Activated CD4-positive, alpha-beta T cell treated with anti-CD3 and anti-CD28 coated beads, Interleukin-2, Interleukin-4, amounts not matched to agents 100 ng/mL and 50 ng/mL, durations not matched to agents 16 hours and 8 hours (primary cell): ENCODE results near the gene TTC9.

Source experiments
- DNase-seq: peaks from one replicate; pipeline ENCODE4 v3.0.0-alpha.2; 2020; ENCODE audit warnings: low spot score

TTC9 gene

DNA sequence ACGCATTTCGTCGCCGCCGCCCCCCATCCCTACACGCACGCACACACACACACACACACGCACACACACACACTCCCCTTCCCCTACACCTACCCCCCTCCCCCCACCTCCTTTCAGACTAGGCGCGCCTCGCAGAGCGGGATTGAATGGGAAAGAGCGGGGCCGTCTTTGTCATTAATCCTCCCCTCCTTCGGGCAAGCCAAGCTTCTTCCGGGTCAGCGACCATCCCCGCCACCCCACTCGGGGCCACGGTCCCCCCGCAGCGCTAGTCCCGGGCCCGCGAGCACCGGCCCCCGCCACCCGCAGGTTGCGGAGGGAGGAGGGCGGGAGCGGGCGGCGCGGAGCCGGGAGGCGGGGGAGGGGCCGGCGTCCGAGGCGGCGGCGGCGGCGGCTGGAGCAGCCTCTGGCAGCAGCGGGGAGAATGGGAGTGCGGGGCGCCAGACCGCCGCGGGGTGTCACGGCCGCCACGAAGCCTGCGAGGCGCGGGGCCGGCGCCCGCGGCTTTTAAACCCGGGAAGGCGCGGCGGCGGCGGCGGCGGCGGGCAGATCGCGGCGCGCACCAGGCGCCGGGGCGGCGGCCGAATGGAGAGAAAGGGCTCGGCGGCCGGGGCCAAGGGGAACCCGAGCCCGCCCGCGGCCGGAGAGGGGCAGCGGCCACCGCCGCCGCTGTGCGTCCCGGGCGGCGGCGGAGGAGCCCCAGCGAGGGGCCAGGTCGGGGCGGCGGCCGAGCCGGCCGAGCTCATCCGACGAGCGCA, at the start of gene TTC9:
TSS of gene TTC9 (plus strand) at position 369 of the 755 bp plus-strand sequence. CDS start at position 583, 214 bp downstream.
- no peak for DNase-seq

DNA sequence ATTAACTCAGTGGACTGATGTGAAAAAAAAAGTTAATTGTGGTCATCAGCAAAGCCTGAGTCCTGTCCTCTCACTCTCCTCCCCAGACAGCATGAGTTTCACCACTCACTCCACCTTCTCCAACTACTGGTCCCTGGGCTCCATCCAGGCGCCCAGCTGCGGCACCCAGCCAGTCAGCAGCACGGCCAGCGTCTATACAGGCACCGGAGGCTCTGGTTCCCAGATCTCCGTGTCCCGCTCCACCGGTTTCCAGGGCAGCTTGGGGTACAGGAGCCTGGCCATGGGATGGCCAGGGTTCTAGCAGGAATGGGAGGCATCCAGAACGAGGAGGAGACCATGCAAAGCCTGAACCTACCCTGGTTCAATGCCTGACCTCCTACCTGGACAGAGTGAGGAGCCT, 47.3 kb upstream of the TTC9 start:
- DNase-seq, result no peak

GRCh38 chr14:70595443-70596185, 46.1 kb upstream of the TTC9 start:
- DNase-seq, result no peak

- no peak for DNase-seq
These were observed 44.0 kb upstream of the TTC9 start for GRCh38 chr14:70597731-70598130.

GRCh38 chr14:70599345-70599744, 42.4 kb upstream of the TTC9 start:
- DNase-seq, result no peak

DNA sequence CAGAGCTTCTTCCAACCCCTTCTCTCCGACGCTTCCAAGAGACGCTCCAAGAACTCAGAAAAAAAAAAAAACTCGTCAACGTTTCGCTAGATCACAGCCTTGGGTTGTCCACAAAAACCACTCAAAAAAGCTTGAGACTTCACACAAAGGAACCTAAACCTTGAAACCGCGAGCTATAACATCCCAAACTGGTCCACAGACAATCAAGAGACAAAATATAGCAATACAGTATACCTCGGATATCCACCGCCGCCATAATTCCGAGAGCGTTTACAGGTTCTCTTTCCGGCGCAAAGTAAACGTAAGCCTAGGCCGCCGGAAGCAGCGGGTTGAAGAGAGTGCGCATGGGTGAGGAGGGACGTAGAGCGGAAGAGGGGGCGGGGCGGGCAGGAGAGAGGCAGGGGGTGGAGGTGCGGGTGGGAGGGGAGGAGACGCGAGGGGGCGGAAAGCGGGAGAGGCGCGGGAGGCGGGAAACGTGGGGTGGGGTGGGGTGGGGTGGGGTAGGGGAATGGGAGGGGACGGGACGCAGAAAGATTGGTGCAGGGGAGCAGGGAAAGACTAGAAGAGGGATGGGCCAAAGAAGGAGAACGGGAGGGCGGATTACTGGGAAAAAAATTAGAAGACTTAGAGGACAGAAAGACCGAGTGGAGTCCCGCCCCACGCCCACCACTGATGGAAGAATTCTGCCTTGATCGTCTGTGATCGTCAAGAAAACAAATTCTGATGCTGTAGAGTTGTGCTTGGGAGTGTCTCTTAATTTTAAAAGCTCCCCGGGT, 41.1 kb upstream of the TTC9 start, which contains the start of gene MED6:
TSS of gene MED6 (minus strand) at position 274 of the 776 bp plus-strand sequence. CDS start at position 256, 18 bp downstream.
- peak; percentile 92 for DNase-seq

DNA sequence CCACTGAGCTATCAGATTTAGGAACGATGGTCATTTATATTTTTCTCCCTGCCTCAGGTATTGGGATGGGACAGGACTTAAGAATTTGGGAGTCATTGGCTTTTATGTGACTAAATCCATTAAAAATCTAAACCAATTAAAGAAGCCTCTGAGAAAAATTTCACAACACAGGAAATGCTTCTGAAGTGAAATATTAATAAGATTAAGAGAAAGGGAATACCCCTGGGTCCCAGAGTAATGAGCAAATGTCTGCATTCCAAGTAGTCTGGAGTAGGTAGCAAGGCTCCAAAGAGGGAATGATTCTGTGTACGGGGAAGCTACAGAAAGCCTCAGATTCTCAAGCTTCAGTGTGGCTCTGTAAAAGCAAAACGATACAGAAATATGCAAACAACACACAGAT, 40.6 kb upstream of the TTC9 start:
- no peak for DNase-seq

DNA sequence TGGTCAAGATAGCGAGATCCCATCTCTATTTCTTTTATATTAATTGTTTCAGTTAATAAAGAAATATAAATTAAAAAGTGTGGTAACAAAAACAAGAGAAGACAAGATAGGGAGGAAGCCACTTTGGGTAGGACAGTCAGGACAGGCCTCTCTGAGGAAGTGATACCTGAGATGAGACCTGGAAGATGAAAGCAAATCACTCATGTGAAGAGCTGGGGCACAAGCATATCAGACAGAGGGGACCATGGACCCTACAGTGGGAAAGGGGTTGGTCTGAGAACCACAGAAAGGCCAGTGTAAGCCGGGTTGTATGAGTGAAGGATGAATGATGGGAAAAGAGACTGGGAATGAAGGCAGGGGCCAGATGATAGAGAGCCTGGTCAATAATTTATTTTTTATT, 39.5 kb upstream of the TTC9 start:
- no peak for DNase-seq

DNA sequence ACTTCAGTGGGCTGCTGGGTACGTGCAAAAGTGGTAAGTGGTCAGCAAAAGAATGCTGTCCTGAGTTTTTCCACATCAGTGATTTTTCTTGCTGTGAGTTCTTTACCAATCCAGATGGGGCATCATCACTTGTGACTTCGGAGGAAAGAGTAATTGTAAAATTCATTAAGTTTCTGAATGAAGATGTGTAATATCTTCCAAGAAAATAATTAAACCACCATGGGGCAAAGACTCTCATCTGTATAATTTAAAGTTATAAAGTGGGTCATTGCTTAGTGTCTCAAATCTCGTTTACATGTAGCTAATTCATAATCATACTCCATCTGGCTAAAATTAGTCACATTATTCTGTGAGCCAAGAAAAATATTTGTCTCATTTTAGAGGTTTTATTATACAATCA, 30.5 kb upstream of the TTC9 start:
- DNase-seq, result no peak

- DNase-seq, result no peak
These were observed 25.1 kb upstream of the TTC9 start for GRCh38 chr14:70616646-70617045.

GRCh38 chr14:70618314-70618713, 23.4 kb upstream of the TTC9 start:
- DNase-seq, result no peak

GRCh38 chr14:70619708-70620107, 22.0 kb upstream of the TTC9 start:
- no peak for DNase-seq

DNA sequence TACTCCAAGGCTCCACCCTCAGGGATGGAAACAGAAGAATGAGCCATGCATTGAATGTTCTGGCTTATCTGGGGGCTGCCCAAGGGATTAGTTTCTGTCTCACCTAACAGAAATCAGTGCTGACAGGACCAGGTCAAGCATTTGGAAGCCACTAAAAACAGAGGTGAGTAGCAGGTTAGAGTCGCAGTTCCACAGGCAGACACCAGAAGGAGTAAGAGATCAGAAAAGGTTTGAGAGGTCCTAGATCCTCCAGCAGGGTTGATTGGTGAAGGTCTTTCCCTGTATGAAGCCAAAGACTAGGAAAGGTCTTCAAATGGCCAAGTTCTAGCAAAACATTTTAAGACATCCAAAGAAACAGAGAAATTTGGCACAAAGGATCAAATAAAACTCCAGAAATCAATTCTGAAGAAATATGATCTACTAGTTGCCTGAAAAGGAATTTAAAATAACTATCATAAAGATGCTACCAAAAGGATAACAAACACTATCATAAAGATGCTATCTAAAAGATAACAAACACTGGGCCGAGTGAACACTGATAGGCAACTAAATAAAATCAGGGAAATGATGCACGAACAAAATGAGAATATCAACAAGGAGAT, 19.5 kb upstream of the TTC9 start:
- DNase-seq, result peak; percentile 38

GRCh38 chr14:70624972-70625371, 16.7 kb upstream of the TTC9 start:
- no peak for DNase-seq

GRCh38 chr14:70631948-70632347, 9.8 kb upstream of the TTC9 start:
- DNase-seq, result no peak

- no peak for DNase-seq
These were observed 5.6 kb upstream of the TTC9 start for GRCh38 chr14:70635971-70636595.

GRCh38 chr14:70638416-70638815, 3.3 kb upstream of the TTC9 start:
- DNase-seq, result no peak

DNA sequence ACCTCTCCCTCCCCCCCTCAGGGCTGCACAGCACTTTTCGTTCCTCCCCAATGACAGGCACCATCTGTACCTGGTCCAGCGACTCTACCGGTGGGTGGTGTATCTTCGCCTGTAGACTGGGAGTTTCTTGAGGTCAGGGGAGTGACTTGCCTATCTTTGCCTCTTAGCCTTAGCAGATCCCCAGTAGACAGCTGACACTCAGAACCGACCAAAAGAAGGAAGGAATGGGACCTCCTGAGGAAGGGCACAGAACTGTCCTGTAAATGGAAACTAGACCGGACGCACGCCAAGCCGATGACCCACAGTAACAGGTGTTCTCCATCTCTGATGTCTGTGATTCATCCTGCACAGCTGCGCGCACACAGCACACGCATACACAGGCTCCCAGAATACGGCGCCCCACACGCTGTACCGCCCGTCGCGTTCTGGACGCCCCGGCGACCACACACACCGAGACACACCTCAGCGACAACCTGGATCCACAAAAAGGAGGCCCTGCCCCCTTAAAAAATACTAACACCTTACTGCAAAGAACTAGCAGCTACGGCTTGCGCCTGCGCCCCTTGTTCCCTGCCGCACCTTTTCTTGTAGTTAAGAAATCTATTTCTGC, 673 bp upstream of the TTC9 start:
- DNase-seq, result no peak

GRCh38 chr14:70642303-70643235, 853 bp downstream of the TTC9 start:
- DNase-seq, result no peak

- no peak for DNase-seq
These were observed 2.3 kb downstream of the TTC9 start for GRCh38 chr14:70643967-70644366.
